ENCODE results near the gene SEC22B. TPM values are rescaled to one million over a fixed set of nuclear protein-coding genes. Genes with fewer than 3 reads are reported as not detected.
"Not testable (repeated sequence)": the region's sequence is repeated elsewhere in the genome, so short reads cannot be mapped to it uniquely, and the experiment has no call there.

SEC22B gene
- total RNA-seq, 1 experiment from 2014 or later: 25.8 TPM

GRCh38 chr1:120142512-120143263, 33.6 kb downstream of the SEC22B start:
- H3K27me3 Mint-ChIP-seq (ENCODE audit: insufficient read depth, unreplicated experiment); H3K4me3 Mint-ChIP-seq (ENCODE audit: unreplicated experiment); H3K27ac Mint-ChIP-seq (ENCODE audit: unreplicated experiment); POLR2A ChIA-PET; H3K4me1 ChIP-seq; H3K36me3 Mint-ChIP-seq (ENCODE audit: insufficient read depth, unreplicated experiment); H3K27me3 ChIP-seq (replicated peaks; ENCODE audit: control insufficient read depth, insufficient read depth, low read length); H3K36me3 ChIP-seq (ENCODE audit: control insufficient read depth, insufficient read depth, low read length); H3K4me1 Mint-ChIP-seq (ENCODE audit: low read depth, unreplicated experiment); DNase-seq; H3K4me3 ChIP-seq (ENCODE audit: low read depth, low read length); BruUV-seq (replicated peaks); CTCF ChIA-PET; H3K9me3 Mint-ChIP-seq (ENCODE audit: unreplicated experiment); H3K9me3 ChIP-seq: not testable (repeated sequence)
- intact Hi-C loops (cut with micrococcal nuclease; ENCODE audit: unreplicated experiment): loop anchor here (10.0 kb wide), 1 partner anchor 188 kb away; no protein-coding TSS in a partner anchor

GRCh38 chr1:120141865-120142264, 34.5 kb downstream of the SEC22B start:
- H3K36me3 Mint-ChIP-seq (ENCODE audit: insufficient read depth, unreplicated experiment); H3K27me3 Mint-ChIP-seq (ENCODE audit: insufficient read depth, unreplicated experiment); CTCF ChIA-PET; DNase-seq; POLR2A ChIA-PET; H3K27ac Mint-ChIP-seq (ENCODE audit: unreplicated experiment); H3K27me3 ChIP-seq (replicated peaks; ENCODE audit: control insufficient read depth, insufficient read depth, low read length); H3K4me1 Mint-ChIP-seq (ENCODE audit: low read depth, unreplicated experiment); H3K4me1 ChIP-seq; H3K9me3 ChIP-seq; BruUV-seq (replicated peaks); H3K4me3 Mint-ChIP-seq (ENCODE audit: unreplicated experiment); H3K4me3 ChIP-seq (ENCODE audit: low read depth, low read length); H3K9me3 Mint-ChIP-seq (ENCODE audit: unreplicated experiment); H3K36me3 ChIP-seq (ENCODE audit: control insufficient read depth, insufficient read depth, low read length): not testable (repeated sequence)
- intact Hi-C loops (cut with micrococcal nuclease; ENCODE audit: unreplicated experiment): loop anchor here (10.0 kb wide), 1 partner anchor 187 kb away; no protein-coding TSS in a partner anchor

- H3K4me3 Mint-ChIP-seq (ENCODE audit: unreplicated experiment); H3K27ac Mint-ChIP-seq (ENCODE audit: unreplicated experiment); CTCF ChIA-PET; BruUV-seq (replicated peaks); H3K9me3 Mint-ChIP-seq (ENCODE audit: unreplicated experiment); POLR2A ChIA-PET; H3K27me3 ChIP-seq (replicated peaks; ENCODE audit: control insufficient read depth, insufficient read depth, low read length); H3K9me3 ChIP-seq; H3K4me3 ChIP-seq (ENCODE audit: low read depth, low read length); H3K36me3 Mint-ChIP-seq (ENCODE audit: insufficient read depth, unreplicated experiment); DNase-seq; H3K4me1 Mint-ChIP-seq (ENCODE audit: low read depth, unreplicated experiment); H3K27me3 Mint-ChIP-seq (ENCODE audit: insufficient read depth, unreplicated experiment); H3K4me1 ChIP-seq; H3K36me3 ChIP-seq (ENCODE audit: control insufficient read depth, insufficient read depth, low read length): not testable (repeated sequence)
- intact Hi-C loops (cut with micrococcal nuclease; ENCODE audit: unreplicated experiment): loop anchor here (10.0 kb wide), 1 partner anchor 186 kb away; no protein-coding TSS in a partner anchor
Measured at GRCh38 chr1:120140656-120141265, 35.6 kb downstream of the SEC22B start.

GRCh38 chr1:120136086-120136485, 40.2 kb downstream of the SEC22B start:
- POLR2A ChIA-PET; H3K27me3 ChIP-seq (replicated peaks; ENCODE audit: control insufficient read depth, insufficient read depth, low read length); H3K4me3 Mint-ChIP-seq (ENCODE audit: unreplicated experiment); H3K36me3 Mint-ChIP-seq (ENCODE audit: insufficient read depth, unreplicated experiment); H3K27ac Mint-ChIP-seq (ENCODE audit: unreplicated experiment); BruUV-seq (replicated peaks); H3K9me3 ChIP-seq; DNase-seq; H3K4me3 ChIP-seq (ENCODE audit: low read depth, low read length); H3K36me3 ChIP-seq (ENCODE audit: control insufficient read depth, insufficient read depth, low read length); H3K4me1 ChIP-seq; intact Hi-C loops (cut with micrococcal nuclease; ENCODE audit: unreplicated experiment); CTCF ChIA-PET; H3K9me3 Mint-ChIP-seq (ENCODE audit: unreplicated experiment); H3K27me3 Mint-ChIP-seq (ENCODE audit: insufficient read depth, unreplicated experiment); H3K4me1 Mint-ChIP-seq (ENCODE audit: low read depth, unreplicated experiment): not testable (repeated sequence)

GRCh38 chr1:120133928-120134325, 42.4 kb downstream of the SEC22B start:
- CTCF ChIA-PET; H3K9me3 ChIP-seq; H3K4me3 Mint-ChIP-seq (ENCODE audit: unreplicated experiment); intact Hi-C loops (cut with micrococcal nuclease; ENCODE audit: unreplicated experiment); H3K4me1 ChIP-seq; H3K4me3 ChIP-seq (ENCODE audit: low read depth, low read length); H3K27me3 Mint-ChIP-seq (ENCODE audit: insufficient read depth, unreplicated experiment); H3K36me3 ChIP-seq (ENCODE audit: control insufficient read depth, insufficient read depth, low read length); H3K27ac Mint-ChIP-seq (ENCODE audit: unreplicated experiment); DNase-seq; H3K9me3 Mint-ChIP-seq (ENCODE audit: unreplicated experiment); H3K27me3 ChIP-seq (replicated peaks; ENCODE audit: control insufficient read depth, insufficient read depth, low read length); H3K4me1 Mint-ChIP-seq (ENCODE audit: low read depth, unreplicated experiment); POLR2A ChIA-PET; BruUV-seq (replicated peaks); H3K36me3 Mint-ChIP-seq (ENCODE audit: insufficient read depth, unreplicated experiment): not testable (repeated sequence)
